NT2/D1 (cell line): Measurements from ENCODE around the gene LIN37.
"Not testable (repeated sequence)": the region's sequence is repeated elsewhere in the genome, so short reads cannot be mapped to it uniquely, and the experiment has no call there.

Source experiments
- DNase-seq: peaks from one replicate; pipeline ENCODE4 v3.0.0-alpha.2; 2011; ENCODE audit warnings: low read depth, low spot score
- H3K27me3 ChIP-seq: 2 replicates; pipeline ENCODE4 v1.6.0; 2011; ENCODE audit warnings: mild to moderate bottlenecking; ENCODE audit not compliant: insufficient read length, insufficient read depth
- H3K36me3 ChIP-seq: 2 replicates; pipeline ENCODE4 v1.6.1; 2011; ENCODE audit warnings: mild to moderate bottlenecking, low read length, mixed read lengths; ENCODE audit not compliant: insufficient read depth, insufficient read length
- H3K4me1 ChIP-seq: 2 replicates; pipeline ENCODE4 v1.5.1; 2011; ENCODE audit not compliant: insufficient read depth, insufficient read length
- H3K4me3 ChIP-seq: 2 replicates; pipeline ENCODE4 v1.5.1; 2011; ENCODE audit warnings: low read depth; ENCODE audit not compliant: insufficient read length
- H3K9ac ChIP-seq: 2 replicates; pipeline ENCODE4 v1.6.0; 2011; ENCODE audit warnings: low read depth; ENCODE audit not compliant: insufficient read length
- H3K9me3 ChIP-seq: 2 replicates; pipeline ENCODE4 v1.5.1; 2011; ENCODE audit warnings: mild to moderate bottlenecking, low read length; ENCODE audit not compliant: insufficient read depth
- SUZ12 ChIP-seq: IDR thresholded peaks from 2 replicates; pipeline ENCODE4 v1.6.1; 2011; ENCODE audit not compliant: insufficient read length, insufficient read depth; ENCODE audit errors: extremely low read depth
- YY1 ChIP-seq: IDR thresholded peaks from 2 replicates; pipeline ENCODE4 v1.6.1; 2011; ENCODE audit not compliant: insufficient read length, insufficient read depth
- ZNF274 ChIP-seq: IDR thresholded peaks from 2 replicates; pipeline ENCODE4 v1.6.1; 2011; ENCODE audit warnings: mild to moderate bottlenecking, low read depth, low read length

Gene LIN37

DNA sequence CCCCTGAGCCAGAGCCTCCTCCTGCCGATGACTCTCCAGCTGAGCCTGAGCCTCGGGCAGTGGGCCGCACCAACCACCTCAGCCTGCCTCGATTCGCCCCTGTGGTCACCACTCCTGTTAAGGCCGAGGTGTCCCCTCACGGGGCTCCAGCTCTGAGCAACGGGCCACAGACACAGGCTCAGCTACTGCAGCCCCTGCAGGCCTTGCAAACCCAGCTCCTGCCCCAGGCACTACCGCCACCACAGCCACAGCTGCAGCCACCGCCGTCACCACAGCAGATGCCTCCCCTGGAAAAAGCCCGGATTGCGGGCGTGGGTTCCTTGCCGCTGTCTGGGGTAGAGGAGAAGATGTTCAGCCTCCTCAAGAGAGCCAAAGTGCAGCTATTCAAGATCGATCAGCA, 27.0 kb upstream of the LIN37 start:
- TF ChIP-seq SUZ12 (no peak), ZNF274 (no peak), YY1 (no peak)
- H3K9ac ChIP-seq: no peak overlapping the region
- H3K4me3 ChIP-seq: no peak overlapping the region
- DNase-seq: no peak
- H3K36me3 ChIP-seq: peaks cover 66% of the 10 kb centered on the region
- H3K9me3 ChIP-seq: no peaks in the 10 kb centered on the region
- H3K27me3 ChIP-seq: no peaks in the 10 kb centered on the region
- H3K4me1 ChIP-seq: no peaks in the 10 kb centered on the region

GRCh38 chr19:35722461-35722860, 25.9 kb upstream of the LIN37 start:
- no peak for TF ChIP-seq ZNF274
- TF ChIP-seq SUZ12: no peak
- no peak for TF ChIP-seq YY1
- Histone ChIP-seq H3K9ac (no peak overlapping the region), H3K4me3 (no peak overlapping the region), H3K36me3 (peaks cover 74% of the 10 kb centered on the region), H3K27me3 (no peaks in the 10 kb centered on the region), H3K9me3 (no peaks in the 10 kb centered on the region), H3K4me1 (no peaks in the 10 kb centered on the region)
- no peak for DNase-seq

DNA sequence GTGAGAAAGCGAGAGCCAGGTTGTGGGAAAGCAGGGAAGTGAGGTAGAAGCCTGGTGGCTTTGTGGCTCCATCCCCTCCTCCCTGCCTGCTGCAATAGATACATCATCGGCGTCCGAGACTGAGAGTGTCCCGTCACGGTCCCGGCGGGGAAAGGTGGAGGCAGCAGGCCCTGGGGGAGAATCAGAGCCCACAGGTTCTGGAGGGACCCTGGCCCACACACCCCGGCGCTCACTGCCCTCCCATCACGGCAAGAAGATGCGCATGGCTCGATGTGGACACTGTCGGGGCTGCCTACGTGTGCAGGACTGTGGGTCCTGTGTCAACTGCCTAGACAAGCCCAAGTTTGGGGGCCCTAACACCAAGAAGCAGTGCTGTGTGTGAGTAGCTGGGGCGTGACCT, 25.5 kb upstream of the LIN37 start:
- no peak overlapping the region for H3K9ac ChIP-seq
- TF ChIP-seq SUZ12: no peak
- no peak for TF ChIP-seq ZNF274
- no peak for TF ChIP-seq YY1

DNA sequence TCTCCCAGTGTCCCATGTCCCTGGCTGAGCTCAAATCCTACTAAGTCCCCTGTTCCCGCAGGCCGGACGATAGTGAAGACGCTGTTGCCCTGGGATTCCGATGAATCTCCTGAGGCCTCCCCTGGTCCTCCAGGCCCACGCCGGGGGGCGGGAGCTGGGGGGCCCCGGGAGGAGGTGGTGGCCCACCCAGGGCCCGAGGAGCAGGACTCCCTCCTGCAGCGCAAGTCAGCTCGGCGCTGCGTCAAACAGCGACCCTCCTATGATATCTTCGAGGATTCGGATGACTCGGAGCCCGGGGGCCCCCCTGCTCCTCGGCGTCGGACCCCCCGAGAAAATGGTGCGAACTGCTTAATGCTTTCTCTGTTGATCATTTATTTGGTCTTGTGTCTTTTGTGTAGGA, 24.7 kb upstream of the LIN37 start:
- Histone ChIP-seq H3K9me3 (no peaks in the 10 kb centered on the region), H3K4me3 (no peak overlapping the region), H3K4me1 (no peaks in the 10 kb centered on the region), H3K27me3 (no peaks in the 10 kb centered on the region), H3K36me3 (peaks cover 86% of the 10 kb centered on the region), H3K9ac (no peak overlapping the region)
- DNase-seq: no peak
- TF ChIP-seq ZNF274: no peak
- TF ChIP-seq YY1: no peak
- TF ChIP-seq SUZ12: no peak

More for the DNA sequence above, 25.5 kb upstream of the LIN37 start:
- H3K9me3 ChIP-seq: no peaks in the 10 kb centered on the region
- DNase-seq: no peak
- H3K36me3 ChIP-seq: peaks cover 78% of the 10 kb centered on the region
- no peaks in the 10 kb centered on the region for H3K4me1 ChIP-seq
- no peaks in the 10 kb centered on the region for H3K27me3 ChIP-seq
- H3K4me3 ChIP-seq: no peak overlapping the region

GRCh38 chr19:35724132-35724531, 24.2 kb upstream of the LIN37 start:
- not testable (repeated sequence) for DNase-seq, H3K9me3 ChIP-seq, H3K9ac ChIP-seq, H3K27me3 ChIP-seq, H3K4me1 ChIP-seq, H3K4me3 ChIP-seq
- H3K36me3 ChIP-seq: peaks cover 91% of the 10 kb centered on the region

- no peaks in the 10 kb centered on the region for H3K27me3 ChIP-seq
- no peaks in the 10 kb centered on the region for H3K4me1 ChIP-seq
- no peak overlapping the region for H3K9ac ChIP-seq
- H3K4me3 ChIP-seq: no peak overlapping the region
- DNase-seq: no peak
- TF ChIP-seq ZNF274 (no peak), SUZ12 (no peak), YY1 (no peak)
- H3K36me3 ChIP-seq: peaks cover 92% of the 10 kb centered on the region
- no peaks in the 10 kb centered on the region for H3K9me3 ChIP-seq
Measured at GRCh38 chr19:35724560-35724959, 23.8 kb upstream of the LIN37 start.

DNA sequence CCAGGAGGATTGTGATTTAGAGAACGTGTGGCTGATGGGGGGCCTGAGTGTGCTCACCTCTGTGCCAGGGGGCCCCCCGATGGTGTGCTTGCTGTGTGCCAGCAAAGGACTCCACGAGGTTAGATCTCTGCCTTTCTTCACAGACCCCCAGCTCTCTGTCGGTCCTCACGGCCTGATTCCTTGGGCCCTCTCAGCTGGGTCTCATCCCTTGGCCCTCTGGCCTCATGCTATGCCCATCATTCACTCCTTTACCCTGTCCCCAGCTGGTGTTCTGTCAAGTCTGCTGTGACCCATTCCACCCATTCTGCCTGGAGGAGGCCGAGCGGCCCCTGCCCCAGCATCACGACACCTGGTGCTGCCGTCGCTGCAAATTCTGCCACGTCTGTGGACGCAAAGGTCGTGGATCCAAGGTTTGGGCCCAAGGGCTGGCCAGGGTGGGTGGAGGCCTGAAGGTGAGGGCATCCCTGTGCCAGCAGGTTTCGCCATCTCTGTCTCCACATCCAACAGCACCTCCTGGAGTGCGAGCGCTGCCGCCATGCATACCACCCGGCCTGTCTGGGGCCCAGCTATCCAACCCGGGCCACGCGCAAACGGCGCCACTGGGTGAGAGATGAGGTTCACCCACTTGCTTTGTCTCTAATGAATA, 23.0 kb upstream of the LIN37 start:
- Histone ChIP-seq H3K36me3 (peaks cover 93% of the 10 kb centered on the region), H3K27me3 (no peaks in the 10 kb centered on the region), H3K4me3 (no peak overlapping the region), H3K9ac (no peak overlapping the region), H3K4me1 (no peaks in the 10 kb centered on the region), H3K9me3 (no peaks in the 10 kb centered on the region)
- no peak for DNase-seq
- TF ChIP-seq SUZ12: no peak
- TF ChIP-seq ZNF274: no peak
- no peak for TF ChIP-seq YY1
